GM18519 (cell line): ENCODE results near the gene ATP10A.

Source experiments
- ATAC-seq: cut with Tn5 transposase; IDR thresholded peaks from one replicate; pipeline ENCODE4 v1.9.1; 2021; ENCODE audit warnings: mild to moderate bottlenecking, moderate library complexity; ENCODE audit not compliant: unreplicated experiment, low FRiP score

Gene ATP10A

DNA sequence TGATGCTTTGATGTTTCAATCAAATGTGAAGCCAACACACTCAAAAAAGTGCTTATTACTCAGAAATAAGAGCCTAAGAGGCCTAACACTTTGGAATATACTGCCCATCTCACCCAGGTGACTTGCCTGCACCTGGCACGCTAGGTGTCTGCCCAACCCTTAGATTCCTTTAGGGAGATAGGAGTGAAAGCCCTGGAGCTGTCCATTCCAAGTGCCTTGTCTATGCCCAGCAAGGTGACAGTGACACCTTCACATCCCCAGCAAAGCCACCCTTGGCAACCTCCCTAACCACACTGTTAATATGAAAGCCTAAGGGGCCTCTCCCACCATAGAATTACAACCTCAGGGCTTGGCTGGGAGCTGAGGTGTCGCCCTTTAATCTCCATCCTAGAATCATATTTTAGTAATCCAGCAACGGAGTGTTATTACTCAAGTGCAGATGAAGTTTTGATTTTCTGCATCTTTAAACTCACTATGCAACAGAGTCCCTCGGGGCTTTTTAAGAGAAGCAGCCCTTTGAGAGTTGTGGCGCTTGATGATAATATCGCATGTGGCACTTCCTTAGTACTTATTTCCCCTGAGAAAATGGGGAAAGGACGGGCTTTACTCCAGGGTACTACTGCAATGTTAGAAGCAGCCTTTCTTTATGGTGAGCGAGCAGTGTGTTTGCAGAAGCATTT lies 24.8 kb downstream of the ATP10A start:
- ATAC-seq, result no peak

DNA sequence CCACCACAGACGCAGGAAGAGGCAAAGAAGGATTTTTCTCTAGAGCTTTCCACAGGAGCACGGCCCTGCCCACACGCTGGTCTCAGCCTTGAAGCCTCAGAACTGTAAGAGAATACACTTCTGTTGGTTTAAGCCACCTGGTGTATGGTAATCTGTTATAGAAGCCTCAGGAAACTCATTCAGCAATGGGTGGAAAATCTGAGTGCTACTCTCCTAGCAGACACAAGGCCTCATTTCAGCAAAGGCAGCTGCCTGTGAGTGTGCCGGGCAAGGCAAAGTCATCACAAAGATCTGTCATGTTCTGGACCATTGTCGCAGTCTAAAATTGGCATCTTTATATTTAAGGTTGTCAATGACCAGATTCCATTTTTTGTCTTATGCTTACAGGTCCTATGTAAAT lies 31.0 kb downstream of the ATP10A start:
- ATAC-seq, result no peak

DNA sequence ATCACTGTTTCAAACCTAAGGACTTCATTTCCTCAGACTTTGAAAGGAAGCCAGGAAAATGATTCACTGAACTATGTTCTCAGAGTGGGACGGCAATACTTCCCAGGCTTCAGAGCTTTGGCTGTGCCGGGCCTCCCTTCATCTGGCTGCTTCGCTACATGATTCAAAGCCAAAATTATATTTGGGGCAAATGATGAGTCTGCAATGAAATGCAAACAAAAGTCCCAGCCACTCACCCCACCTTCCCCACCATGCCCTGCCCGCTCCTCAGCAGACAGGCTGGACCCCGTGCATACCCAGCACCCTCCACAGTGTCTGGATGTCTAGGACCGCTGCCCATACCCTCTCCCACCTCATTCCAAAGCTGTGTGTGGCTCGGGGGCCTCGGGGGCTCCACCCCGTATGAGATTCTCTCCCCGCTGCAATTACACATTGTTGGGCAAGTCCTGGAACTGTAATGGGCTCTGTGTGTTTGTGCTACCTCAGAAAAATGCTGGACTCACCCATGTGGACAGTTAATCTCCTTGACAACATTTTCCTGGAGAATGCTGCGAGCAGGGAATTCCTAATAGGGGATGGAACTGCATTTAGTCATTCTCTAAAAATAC lies 32.2 kb downstream of the ATP10A start:
- no peak for ATAC-seq

DNA sequence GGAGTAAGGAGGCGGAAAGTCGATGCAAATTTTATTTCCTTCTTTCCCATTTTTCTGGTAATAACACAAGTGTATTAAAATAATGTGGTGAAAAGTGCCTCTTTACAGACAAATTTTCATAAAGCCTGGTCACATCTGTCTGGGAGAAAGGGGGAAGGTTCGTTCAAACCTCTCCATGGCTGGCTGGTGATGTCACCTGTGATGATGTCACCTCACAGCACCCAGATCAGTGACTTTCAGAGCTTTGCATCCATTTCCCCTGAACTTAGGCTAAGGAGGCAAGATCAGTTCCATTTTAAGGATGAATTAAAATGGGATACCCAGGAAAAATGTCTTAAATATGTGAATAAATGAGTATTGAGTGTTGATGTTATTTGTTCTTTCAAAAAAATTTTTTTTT lies 34.1 kb downstream of the ATP10A start:
- ATAC-seq, result no peak

DNA sequence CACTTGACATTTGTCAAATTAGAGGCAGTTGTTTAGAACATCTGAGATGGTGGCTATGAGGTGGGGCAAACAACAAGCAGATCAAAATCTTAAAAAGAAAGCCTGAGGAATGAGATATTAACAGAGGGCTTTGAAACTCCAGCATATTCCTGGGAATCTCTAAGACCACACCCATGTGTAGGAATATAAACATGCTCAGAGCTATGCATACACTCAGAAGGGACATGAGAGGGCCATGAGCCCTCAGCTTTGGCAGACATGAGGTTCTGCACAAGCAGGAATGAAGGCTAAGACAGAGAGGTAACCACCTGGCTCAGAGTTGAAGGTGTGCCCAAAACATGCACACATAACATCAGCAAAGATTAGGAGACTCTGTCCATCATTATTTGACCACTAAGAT lies 37.9 kb downstream of the ATP10A start:
- no peak for ATAC-seq

DNA sequence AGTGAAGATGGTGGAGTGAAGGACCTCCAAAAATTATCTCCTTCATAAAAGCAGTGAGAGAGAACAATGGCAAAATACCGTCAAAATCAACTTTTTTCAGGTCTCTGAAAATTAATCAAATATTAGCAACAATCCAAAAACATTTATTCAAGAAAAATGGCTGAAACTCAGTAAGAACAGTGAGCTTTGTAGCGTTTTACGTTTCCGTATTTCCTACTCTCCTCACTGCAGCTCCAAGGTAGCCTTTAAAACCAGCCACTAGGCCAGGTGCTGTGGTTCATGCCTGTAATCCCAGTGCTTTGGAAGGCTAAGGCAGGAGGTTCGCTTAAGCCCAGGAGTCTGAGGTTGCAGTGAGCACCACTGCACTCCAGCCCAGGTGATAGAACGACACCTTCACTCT lies 38.5 kb downstream of the ATP10A start:
- no peak for ATAC-seq

DNA sequence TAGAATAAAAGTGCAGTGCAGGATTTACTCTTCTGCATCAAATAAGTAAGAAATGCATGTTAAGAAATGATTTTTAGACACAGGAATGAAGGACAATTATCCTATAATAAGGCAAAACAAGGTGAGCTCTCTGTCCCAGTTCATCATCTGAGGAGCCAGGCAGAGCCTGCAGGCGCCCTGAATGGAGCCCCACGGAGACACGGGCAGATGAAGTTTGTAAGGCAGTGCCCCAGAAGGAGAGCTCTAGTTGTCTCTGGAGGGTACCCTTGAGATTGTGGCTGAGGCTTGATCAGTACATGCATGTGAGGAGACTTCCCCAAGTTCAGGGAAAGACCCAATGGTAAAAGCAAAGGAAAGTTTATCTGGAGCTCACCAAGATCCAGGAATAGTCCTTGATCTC lies 50.3 kb downstream of the ATP10A start:
- no peak for ATAC-seq

DNA sequence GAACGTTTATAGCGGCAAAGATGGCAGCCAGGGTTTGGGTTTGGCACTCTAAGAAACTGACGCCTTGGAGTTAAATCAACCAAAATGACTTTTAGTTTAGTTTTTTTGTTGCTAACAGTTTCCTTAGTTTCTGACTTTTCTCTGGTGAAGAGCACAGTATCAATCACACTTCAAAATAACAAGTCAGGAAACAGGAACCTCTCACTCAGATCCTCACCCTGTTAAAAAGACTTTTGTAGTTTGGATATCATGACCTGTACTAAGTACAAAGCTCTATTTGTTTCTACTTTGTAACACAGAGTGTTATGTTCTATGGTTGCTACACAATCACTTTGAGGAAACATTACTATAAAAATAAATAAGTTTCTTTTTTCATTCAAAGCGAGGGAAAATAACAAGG lies 51.1 kb downstream of the ATP10A start:
- ATAC-seq, result no peak

DNA sequence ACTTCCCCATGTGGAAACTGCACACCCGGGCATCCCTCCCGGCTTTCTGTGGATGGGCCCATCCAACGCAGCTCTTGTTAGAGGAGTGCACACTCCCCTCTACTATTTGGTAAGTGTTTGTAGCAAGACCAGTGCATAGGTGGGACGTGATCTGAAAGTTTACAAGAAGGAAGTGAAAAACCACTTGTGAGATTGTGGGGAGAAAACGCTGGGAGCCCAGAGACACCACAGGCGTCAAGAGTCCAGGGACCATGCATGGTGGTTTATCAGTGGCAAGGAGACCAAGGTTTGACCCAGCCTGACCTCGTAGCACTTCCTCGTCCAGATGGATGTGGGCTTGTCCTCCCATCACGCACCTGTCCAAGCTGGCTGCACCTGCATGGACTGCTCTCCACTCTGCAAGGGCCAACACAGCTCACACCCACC lies 51.6 kb downstream of the ATP10A start:
- ATAC-seq, result peak; percentile 73

DNA sequence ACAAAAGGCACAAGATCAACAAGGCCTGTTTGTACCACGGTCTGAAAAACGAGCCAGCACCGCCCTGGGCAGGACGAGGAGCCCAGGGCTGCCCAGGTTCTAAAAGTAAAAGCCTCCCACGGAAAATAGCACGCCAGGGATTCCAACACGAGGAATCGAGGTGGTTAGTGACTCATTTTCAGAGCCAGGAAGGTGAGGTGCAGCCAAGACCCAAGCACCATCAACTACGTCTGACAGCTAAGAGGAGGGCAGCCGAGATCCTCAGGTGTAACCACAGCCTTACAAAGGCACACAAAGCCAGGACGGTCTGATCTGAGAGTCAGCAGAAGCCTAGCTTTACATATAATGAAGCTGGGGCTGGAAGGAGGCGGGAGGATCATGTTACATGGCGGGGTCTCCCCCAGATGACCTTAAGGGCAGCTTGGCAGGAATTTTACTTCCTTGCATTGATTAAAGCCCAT lies 52.5 kb downstream of the ATP10A start:
- no peak for ATAC-seq

DNA sequence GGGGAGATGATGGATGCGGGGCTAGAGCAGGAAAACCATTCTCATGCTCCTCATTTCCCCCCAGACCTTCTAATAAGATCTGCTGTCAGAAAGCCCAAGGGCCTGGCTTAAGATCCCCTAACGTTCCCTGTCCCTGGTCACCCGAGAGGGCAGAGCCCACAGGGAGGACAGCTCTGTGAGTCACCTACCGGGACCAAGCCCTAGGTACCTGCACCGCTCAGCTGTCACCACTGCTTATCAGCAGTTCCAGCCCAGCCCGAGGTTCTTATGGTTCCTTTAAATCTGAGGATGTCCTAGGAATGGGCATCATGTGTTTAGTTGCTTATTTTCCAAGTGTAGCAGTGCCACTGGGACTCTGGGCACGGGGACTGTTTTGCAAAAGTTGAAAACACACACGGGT lies 53.0 kb downstream of the ATP10A start:
- ATAC-seq, result no peak

DNA sequence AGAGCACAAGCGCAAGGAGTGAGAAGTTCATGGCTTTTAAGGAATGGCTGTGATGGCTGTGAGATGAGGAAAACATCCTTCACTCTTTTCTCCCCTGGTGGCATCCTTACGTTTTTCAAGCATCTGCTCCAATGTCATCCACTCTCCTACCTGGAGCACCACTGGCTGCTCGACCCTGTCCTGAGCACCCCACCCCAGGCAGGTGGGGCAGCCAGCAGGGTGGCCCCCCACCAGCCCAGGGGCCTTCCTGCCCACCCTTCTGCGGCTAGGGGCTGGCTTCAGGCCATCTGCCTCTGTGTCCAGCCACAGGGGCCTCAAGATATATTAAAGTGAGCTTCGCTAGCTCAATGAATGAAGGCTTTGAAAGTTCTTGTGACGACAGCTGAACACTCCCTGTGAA lies 56.1 kb downstream of the ATP10A start:
- ATAC-seq, result no peak

DNA sequence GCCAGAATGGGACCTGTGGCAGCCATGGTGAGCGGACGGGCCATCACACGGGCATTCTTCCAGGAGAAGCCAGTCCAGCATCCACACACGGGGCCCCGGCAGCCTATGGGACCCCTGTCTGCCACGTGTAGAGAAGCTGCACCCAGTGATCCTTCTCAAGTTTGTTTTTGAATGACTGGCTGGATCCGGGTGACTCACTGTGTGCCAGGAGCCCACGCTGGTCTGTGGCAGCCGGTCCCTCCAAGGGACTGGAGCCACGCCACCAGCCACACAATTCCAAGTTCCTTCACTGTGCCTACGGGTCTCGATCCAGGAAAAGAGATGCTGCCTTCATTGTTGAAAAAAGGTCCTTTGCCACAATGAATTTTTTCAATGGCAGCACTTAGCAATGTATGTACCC lies 58.1 kb downstream of the ATP10A start:
- ATAC-seq, result no peak

DNA sequence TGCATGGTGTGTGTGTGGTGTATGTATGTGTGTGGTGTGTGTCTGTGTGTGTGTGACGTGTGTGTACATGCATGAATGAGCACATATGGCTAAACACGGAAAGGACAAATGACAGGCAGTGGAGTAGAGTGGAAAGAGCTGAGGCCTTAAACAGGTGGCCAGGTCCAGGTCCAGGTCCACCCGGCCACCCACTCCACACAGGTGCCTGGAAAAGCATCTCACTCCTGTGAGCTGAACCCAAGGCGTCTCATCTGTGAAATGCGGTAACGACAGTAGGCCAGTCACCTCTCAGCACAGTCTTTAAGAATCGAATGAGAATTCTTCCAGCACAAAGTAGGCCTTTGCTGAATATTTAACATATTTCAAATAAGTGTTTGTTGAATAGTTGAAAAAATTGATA lies 58.7 kb downstream of the ATP10A start:
- no peak for ATAC-seq

DNA sequence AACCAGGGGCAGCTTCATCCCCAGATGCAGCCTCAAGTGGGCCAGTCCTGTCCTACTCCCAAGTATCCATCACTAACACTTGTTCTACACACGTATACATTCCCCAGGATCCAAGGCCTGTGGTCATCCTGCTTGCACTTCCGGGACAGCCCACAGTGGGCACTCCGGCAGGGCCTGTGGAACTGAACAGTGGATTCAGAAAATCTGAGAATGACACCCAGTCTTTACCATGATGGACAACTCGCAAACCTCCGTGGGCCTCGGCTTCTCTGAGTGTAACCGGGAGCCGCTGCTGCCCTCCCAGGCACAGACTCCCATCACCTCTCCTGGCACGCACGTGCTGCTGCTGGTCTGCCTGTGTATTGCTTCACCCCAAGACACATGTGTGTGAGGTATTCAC lies 59.6 kb downstream of the ATP10A start:
- ATAC-seq, result no peak

DNA sequence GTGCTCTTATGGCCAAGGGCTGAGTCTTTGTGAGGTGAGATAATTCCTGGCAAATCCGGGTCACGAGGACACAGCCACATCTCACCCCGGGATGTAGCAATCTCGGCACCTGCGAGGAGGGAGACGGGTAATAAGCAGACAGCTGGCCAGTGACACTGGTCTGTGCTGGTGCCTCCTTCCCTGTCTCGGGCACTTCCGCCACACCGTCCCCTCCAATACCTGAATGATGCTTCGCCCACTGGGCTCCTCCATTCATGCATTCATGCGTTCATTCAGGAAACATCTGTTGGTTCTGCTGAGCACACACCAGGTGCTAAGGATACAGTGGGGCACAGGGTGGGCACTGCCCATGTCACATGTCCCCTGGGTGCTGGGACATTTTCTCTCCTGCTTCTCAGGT lies 60.1 kb downstream of the ATP10A start:
- no peak for ATAC-seq

DNA sequence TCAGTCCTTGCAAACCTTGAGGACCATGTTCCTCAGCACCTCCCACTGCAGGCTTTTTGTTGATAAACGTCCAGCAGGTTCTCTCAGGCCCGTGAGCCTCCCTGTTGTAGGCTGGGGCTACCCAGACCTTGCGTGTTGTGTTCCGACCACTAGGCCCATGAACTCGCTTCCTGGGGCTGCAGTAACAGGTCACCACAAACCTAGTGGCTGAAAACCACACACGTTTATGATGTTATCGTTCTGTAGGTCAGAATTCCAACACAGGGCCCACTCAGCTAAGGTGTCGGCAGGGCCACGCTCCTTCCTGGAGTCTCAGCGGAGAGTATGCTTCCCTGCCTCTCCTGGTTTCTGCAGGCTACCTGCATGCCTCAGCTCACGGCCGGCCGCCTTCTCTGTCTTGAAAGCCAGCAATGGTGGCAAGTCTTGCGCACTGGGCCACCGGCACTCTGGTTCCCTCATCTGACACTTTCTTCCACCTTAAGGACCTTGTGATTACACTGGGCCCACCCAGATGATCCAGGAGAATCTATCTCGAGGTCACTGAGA lies 60.8 kb downstream of the ATP10A start:
- no peak for ATAC-seq

DNA sequence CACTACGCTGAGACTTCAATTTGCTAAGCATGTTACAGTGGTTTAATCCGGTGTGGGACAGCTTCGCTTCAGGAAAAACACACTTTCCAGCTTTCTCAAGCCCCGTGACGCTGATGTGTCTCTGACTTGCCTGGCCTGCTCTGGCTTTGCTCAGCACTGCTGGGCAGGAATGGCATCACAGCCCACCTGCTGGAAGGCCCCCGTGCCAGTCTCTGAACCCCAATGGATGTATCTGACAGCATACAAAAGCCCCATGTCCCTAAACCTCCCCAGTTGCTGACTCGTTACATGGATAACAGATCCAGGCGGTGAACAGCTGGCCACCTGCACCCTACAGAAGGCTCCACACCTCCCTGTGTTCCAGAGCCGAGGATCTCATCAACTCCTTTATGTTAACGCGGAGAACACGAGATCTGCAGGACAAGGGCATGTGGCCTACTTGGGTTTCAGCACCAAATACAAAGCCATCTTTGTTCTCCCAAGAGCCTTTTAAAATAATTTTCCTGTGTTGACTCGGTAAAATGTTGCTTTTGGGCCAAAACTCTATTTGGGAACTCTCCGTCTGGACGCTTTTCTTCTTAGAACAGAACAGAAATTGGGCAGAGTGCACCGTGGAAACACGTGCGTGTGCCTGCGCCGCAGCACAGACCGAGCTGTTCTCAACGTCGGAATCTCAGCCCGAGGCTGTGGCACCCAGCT lies 61.4 kb downstream of the ATP10A start:
- no peak for ATAC-seq

DNA sequence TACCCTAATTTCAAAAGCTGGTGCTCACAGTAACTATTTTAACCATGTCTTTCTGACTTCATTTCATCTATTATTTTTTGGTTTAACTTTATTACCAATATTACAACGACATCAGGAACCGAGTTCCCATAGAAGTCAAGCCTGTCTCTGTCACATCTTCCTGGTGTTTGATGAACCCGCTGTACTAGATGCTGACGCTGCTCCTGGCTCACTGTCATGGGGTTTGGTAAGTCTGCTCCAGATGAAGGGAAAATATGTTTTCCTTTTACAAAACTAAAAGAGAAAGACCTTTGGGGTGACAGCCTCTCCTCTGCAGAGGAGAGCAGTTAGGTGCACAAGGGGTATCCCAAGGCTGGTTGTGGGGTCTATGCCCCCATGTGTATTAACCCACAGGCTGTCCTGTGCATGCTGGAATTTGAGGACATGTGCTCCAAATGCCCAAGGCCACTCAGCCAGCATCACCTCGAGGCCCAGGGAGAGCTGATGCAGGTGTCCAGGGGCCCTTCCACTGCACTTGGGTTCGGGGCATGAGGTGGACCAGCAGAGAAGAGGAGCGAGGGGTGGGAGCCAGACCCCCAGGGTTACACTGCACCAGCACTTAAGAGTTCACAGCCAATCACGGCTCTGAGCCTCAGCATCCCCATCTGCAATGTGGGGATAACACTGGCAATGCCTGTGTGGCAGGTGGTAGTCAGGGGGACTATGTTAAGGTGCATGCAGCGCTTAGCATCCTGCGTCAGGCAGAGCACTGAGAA lies 62.2 kb downstream of the ATP10A start:
- no peak for ATAC-seq

DNA sequence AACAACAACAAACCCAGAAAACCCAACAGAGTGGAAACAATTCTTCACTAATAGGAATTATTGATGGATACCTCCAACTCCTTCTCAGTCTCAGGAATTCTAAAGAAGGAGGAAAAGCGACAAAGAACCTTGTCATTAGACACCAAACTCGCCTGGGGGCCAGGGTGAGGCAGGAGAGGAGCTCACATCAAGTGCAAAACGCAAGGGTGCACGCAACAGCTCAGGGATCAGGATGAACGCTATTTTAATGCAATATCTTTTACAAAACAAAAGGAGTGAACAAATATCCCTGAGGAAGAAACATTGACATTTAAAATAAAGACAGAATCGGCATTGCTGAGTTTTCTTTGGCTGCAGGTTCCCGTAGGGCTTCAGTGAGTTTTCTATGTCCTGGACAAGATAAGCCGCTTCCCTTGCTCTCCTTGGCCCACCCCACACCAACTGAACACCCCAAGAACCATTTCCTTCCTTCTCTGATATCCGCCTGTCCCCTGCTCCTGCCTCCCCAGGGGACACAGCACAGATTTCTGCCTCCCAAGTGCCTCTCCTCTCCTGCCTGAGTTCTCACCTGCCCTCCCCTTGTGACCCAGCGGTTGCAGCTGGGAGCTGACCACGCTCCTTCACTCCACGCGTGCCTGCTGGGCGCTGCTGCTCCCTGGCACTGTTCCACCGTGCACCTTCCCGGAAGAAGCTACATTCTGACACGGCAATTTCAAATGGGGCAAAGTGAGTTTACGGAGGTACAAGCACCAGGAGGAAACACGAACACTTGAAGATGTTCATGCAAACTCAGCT lies 63.0 kb downstream of the ATP10A start:
- ATAC-seq, result no peak
